Measurements from ENCODE around the gene ZC3H6.

Gene ZC3H6

GRCh38 chr2:112275311-112275886 is at the start of gene ZC3H6:
ZC3H6 (plus strand) TSS chr2:112275597; CDS start chr2:112275995, 398 bp downstream.
- DNase-seq (ENCODE audit: low spot score): peak; percentile 97

GRCh38 chr2:112229348-112229747 is 46.0 kb upstream of the ZC3H6 start:
- DNase-seq (ENCODE audit: low spot score): no peak

GRCh38 chr2:112230371-112230770 is 45.0 kb upstream of the ZC3H6 start:
- DNase-seq (ENCODE audit: low spot score): no peak

GRCh38 chr2:112239862-112240261 is 35.5 kb upstream of the ZC3H6 start:
- no peak for DNase-seq (ENCODE audit: low spot score)

- DNase-seq (ENCODE audit: low spot score): no peak
Measured at GRCh38 chr2:112242384-112242783, 33.0 kb upstream of the ZC3H6 start.

GRCh38 chr2:112243233-112243632 is 32.2 kb upstream of the ZC3H6 start:
- DNase-seq (ENCODE audit: low spot score): no peak

- DNase-seq (ENCODE audit: low spot score): no peak
Measured at GRCh38 chr2:112244854-112245253, 30.5 kb upstream of the ZC3H6 start.

GRCh38 chr2:112251271-112251670 is 24.1 kb upstream of the ZC3H6 start:
- DNase-seq (ENCODE audit: low spot score): no peak

- DNase-seq (ENCODE audit: low spot score): no peak
Measured at GRCh38 chr2:112253261-112253815, 22.1 kb upstream of the ZC3H6 start.

- DNase-seq (ENCODE audit: low spot score): peak; percentile 91
Measured at GRCh38 chr2:112254466-112255240, 20.7 kb upstream of the ZC3H6 start, which contains the start of gene ZC3H8. ZC3H8 (minus strand) TSS chr2:112255042; CDS start chr2:112254981, 61 bp downstream.

- no peak for DNase-seq (ENCODE audit: low spot score)
Measured at GRCh38 chr2:112255875-112256274, 19.5 kb upstream of the ZC3H6 start.

GRCh38 chr2:112256654-112257053 is 18.7 kb upstream of the ZC3H6 start:
- no peak for DNase-seq (ENCODE audit: low spot score)

- DNase-seq (ENCODE audit: low spot score): no peak
Measured at GRCh38 chr2:112257575-112257974, 17.8 kb upstream of the ZC3H6 start.

- peak; percentile 80 for DNase-seq (ENCODE audit: low spot score)
Measured at GRCh38 chr2:112259509-112260294, 15.7 kb upstream of the ZC3H6 start.

- DNase-seq (ENCODE audit: low spot score): no peak
Measured at GRCh38 chr2:112260295-112260625, 15.1 kb upstream of the ZC3H6 start.

- DNase-seq (ENCODE audit: low spot score): no peak
Measured at GRCh38 chr2:112262876-112263275, 12.5 kb upstream of the ZC3H6 start.

- DNase-seq (ENCODE audit: low spot score): no peak
Measured at GRCh38 chr2:112268547-112268946, 6.8 kb upstream of the ZC3H6 start.

GRCh38 chr2:112272669-112273068 is 2.7 kb upstream of the ZC3H6 start:
- no peak for DNase-seq (ENCODE audit: low spot score)

- no peak for DNase-seq (ENCODE audit: low spot score)
Measured at GRCh38 chr2:112273349-112273748, 2.0 kb upstream of the ZC3H6 start.

- DNase-seq (ENCODE audit: low spot score): peak; percentile 85
Measured at GRCh38 chr2:112275887-112276773, 733 bp downstream of the ZC3H6 start.

- DNase-seq (ENCODE audit: low spot score): no peak
Measured at GRCh38 chr2:112276954-112277353, 1.6 kb downstream of the ZC3H6 start.
